Panc1 (cell line): ENCODE measurements around the gene RBPMS2.

Experiments used
- POLR2AphosphoS5 ChIP-seq: IDR thresholded peaks from 2 replicates; pipeline ENCODE4 v1.6.1; 2012; ENCODE audit warnings: mild to moderate bottlenecking, low read depth, low read length, moderate library complexity
- REST ChIP-seq, 2 experiments: IDR thresholded peaks; 2 replicates each; pipeline ENCODE4 v1.6.1; 2011 to 2012; ENCODE audit warnings: low read depth in 2 of 2, control low read depth in 1 of 2, low read length in 1 of 2, mild to moderate bottlenecking in 1 of 2, moderate library complexity in 1 of 2; ENCODE audit not compliant: insufficient read depth in 1 of 2
- TCF7L2 ChIP-seq: IDR thresholded peaks from 2 replicates; pipeline ENCODE4 v1.6.1; 2011; ENCODE audit warnings: mild to moderate bottlenecking, low read depth, low read length, inconsistent platforms
- TF ChIP-seq, protein P1 (sequence below): fragments of 450-650 bp; IDR thresholded peaks from 2 replicates; pipeline ENCODE4 v1.5.1; 2017; ENCODE audit warnings: mild to moderate bottlenecking

DNA sequence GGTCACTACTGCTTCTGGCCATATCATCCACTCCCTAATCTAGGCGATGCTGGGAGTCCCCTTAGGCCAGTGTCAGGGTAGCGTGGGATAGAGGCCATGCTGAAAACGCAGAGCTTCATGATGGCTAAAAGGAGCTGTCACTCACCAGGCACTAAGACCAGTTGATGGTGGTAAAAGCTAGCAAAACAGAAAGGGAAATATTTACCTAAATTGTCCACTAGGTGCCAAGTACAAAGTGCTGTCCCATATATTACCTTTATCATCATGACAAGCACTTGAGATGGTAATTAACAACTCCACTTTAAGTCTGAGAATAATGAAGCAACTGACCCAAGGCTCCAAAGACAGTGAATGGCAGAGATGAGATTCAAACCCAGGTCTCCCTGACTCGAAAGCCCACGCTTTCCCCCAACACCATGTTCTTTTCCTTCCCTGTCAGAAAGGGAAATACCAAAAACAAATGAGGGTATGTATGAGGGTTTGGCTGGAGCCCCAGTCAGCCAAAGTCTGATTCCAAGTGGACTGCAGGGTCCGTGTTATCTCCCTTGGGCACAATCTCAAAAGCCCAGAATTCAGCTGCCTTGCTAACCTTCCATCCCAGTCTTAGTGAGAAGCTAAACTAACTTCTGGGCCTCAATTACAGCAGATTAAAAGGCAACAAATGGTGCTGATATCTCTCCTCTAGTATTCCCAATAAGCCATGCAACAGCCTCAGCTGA, 84.7 kb downstream of the RBPMS2 start:
- TF ChIP-seq, protein P1, sequence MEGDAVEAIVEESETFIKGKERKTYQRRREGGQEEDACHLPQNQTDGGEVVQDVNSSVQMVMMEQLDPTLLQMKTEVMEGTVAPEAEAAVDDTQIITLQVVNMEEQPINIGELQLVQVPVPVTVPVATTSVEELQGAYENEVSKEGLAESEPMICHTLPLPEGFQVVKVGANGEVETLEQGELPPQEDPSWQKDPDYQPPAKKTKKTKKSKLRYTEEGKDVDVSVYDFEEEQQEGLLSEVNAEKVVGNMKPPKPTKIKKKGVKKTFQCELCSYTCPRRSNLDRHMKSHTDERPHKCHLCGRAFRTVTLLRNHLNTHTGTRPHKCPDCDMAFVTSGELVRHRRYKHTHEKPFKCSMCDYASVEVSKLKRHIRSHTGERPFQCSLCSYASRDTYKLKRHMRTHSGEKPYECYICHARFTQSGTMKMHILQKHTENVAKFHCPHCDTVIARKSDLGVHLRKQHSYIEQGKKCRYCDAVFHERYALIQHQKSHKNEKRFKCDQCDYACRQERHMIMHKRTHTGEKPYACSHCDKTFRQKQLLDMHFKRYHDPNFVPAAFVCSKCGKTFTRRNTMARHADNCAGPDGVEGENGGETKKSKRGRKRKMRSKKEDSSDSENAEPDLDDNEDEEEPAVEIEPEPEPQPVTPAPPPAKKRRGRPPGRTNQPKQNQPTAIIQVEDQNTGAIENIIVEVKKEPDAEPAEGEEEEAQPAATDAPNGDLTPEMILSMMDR: peak; percentile 30
- TF ChIP-seq TCF7L2 (no peak), REST (IDR thresholded peaks at IDR 0.05; ENCODE audit: insufficient read depth in 1 of 2, low read depth in 2 of 2, low read length in 1 of 2) (no peak), POLR2AphosphoS5 (no peak; the same call in 1 of the 2 replicates)
